HG03558 (cell line): ENCODE data around the gene ZNF804B.

Experiments used
- ATAC-seq: cut with Tn5 transposase; IDR thresholded peaks from one replicate; pipeline ENCODE4 v1.9.1; 2021; ENCODE audit warnings: moderate number of reproducible peaks; ENCODE audit not compliant: unreplicated experiment; ENCODE audit errors: extremely low read depth

ZNF804B gene

GRCh38 chr7:88951826-88952225, 192.3 kb downstream of the ZNF804B start:
- ATAC-seq: no peak

- no peak for ATAC-seq
Observed at GRCh38 chr7:88964418-88964817, 204.9 kb downstream of the ZNF804B start.

- no peak for ATAC-seq
Observed at GRCh38 chr7:88965371-88965770, 205.9 kb downstream of the ZNF804B start.

GRCh38 chr7:88967432-88967831, 207.9 kb downstream of the ZNF804B start:
- no peak for ATAC-seq

- ATAC-seq: no peak
Observed at GRCh38 chr7:88969167-88969566, 209.7 kb downstream of the ZNF804B start.

DNA sequence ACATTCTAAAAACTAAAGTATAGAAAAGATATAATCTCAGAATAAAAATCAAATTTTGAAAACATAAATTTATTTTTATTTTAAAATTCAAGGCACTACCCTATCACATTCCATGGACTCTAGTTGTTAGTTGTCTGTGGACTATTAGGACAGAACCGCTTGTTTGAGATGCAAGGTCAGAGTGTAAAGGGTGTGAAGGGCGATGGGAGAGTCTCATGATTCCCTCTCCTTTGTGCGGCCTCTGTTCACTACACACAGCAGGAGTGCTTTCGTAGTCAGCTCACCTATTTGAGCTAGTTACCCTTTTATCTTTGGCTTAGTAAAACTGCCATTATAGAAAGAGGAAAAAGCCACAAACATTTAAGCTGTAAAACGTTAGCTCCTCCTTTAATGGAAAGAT, 225.8 kb downstream of the ZNF804B start:
- no peak for ATAC-seq

GRCh38 chr7:89001306-89001705, 241.8 kb downstream of the ZNF804B start:
- ATAC-seq: no peak

DNA sequence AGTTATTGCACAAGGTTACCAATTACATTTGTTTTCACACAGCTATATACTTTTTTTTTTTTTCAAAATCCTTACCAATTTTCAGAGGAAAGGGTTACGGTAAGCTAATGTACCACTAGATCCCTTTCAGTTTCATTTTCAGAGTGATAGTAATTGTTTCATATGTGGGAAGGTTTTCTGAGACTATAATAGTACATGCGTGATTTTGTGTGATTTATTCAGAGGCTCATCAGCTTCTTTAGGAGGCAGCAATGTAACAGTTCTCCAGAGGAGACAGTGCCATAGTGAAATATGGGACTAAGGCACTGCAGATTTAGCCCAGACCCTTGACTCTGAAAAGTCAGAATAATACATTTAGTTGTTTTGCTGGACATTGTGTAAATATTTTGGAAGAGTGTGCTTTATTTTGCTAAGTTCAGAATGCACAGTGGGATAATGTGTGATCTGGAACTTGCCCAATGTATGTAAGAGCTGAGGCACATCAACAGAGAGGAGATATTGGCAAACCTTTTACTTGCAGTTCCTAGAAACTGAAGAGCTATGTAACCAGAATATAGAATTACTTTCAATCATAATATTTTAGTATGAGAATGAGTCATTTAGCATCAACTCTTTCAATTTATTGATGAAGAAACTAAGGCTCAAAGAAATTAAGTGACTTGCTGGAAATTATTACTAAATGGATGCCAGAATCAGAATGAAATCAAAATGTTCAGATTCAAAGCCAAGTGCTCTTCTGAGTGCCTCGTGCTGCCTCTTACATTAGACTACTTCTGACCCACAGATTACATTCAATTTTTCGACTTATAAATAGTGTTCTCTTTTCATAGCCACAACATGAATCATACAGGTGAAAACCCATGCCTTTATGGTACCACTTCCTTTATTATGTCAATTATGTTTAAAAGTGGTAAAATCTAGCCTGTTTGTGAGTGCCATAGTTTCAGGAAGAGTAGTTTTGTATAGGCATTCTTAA, 243.8 kb downstream of the ZNF804B start:
- peak; percentile 84 for ATAC-seq

GRCh38 chr7:89012016-89012415, 252.5 kb downstream of the ZNF804B start:
- no peak for ATAC-seq

GRCh38 chr7:89017695-89018094, 258.2 kb downstream of the ZNF804B start:
- no peak for ATAC-seq

DNA sequence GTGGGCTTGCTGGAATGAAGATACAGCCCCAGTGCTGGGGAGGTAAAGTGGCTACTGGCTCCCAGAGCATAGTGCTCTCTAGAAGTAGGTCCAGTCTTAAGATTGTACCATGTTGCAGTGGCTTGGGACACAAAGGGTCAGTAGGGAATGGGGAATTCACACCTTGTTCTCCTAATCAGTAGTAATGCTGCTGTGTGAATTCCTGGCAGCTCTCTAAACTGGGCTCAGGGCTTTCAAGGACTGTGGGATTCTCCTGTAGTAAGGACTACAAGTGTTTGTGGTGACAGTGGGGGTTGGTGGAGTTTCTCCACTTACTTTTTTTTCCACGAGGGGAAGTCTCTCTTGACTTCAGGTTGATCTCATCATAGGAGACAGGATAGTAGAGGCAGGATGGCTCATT, 262.2 kb downstream of the ZNF804B start:
- no peak for ATAC-seq

- ATAC-seq: no peak
Observed at GRCh38 chr7:89023206-89023605, 263.7 kb downstream of the ZNF804B start.

- ATAC-seq: no peak
Observed at GRCh38 chr7:89023877-89024276, 264.4 kb downstream of the ZNF804B start.

- no peak for ATAC-seq
Observed at GRCh38 chr7:89027781-89028180, 268.3 kb downstream of the ZNF804B start.

DNA sequence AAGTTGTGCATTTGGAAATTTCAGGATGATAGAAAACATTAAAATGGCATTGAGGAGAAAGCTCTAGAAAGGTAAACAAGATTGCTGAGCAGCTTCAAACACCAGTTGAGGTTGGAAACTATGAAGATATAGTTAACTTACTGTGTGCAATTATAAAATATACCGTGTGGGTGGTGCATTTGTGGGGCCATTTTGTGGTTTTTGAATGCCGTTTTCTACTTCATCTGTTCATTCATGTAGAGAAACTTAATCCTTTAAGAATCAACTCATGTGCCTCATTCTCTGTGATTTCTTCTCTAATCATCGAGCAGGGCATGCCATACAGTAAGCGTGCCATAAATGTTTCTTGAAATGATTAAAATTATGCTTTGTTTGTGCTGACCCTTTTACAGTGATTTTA, 268.8 kb downstream of the ZNF804B start:
- no peak for ATAC-seq

DNA sequence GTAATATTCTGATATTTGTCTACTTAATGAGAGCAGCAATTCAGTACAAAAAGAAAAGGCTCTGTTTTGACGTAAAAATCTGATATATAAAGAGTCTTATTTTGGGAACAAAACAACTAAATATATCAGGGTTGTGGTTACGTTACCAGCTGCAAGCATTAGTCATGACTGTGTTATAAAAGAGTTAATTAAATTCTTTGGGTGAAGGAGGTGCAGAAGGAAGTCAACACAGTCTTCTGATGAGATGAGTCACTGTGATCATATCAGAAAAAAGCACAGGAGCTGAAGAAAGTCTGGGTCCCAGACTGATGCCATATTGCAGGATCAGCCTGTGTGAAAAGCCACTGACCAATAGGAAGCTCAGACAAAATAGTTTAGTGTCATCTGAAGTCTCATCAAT, 270.4 kb downstream of the ZNF804B start:
- no peak for ATAC-seq

- ATAC-seq: no peak
Observed at GRCh38 chr7:89041240-89041639, 281.7 kb downstream of the ZNF804B start.

DNA sequence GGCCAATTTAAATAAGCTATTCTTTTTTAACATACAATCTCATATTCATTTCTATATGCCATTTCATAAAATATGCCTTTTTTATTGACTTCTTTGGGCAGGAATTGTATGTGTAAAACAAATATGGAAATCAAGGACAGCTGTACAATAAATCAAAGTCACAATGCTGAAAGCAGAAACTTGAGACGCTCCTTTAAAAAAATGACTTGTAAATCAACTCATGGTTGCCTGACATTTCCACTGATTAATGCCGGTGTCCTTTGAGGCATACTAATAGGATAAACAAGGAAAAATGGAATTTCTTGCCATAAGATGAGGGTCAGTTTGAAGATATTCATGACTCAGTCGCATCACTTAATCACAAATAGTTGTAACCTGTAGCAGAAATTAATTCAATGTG, 283.4 kb downstream of the ZNF804B start:
- no peak for ATAC-seq

GRCh38 chr7:89049043-89049442, 289.5 kb downstream of the ZNF804B start:
- no peak for ATAC-seq

DNA sequence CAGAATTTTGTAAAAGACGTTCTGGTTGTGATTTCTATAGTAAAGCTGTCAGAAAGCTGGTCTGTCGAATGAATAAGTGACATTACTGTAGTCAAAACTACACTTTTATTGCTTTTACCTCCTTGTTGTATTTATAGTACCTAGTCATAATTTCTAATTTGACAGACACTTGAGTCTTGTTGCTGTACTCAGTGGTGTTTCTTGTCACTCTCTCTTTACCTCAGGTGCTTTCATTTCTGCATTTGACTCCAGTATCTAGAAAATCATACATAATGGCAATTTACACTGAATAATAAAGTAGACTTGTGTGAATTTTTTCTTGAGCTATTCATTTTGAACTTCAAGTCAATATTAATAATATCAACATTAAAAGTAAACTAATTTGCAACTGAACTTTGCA, 293.6 kb downstream of the ZNF804B start:
- ATAC-seq: no peak

DNA sequence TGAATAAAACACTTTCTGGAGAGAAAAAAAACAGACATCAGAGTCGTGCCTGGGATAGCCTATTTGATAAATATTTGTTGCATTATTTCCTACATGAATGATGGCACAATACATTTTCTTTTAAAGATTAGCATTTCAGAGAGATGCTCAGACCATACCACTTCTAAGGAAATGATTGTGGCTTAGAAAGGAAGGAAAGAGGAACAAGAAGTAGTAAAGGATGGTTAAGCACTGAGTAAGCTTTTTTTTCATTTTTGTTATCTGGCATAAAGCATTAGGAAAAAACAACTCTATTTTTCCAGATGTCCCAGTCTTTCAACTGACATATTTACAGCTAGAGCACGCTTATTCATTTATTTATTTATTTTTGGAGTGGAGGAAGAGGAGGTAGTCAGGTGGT, 294.9 kb downstream of the ZNF804B start:
- no peak for ATAC-seq

DNA sequence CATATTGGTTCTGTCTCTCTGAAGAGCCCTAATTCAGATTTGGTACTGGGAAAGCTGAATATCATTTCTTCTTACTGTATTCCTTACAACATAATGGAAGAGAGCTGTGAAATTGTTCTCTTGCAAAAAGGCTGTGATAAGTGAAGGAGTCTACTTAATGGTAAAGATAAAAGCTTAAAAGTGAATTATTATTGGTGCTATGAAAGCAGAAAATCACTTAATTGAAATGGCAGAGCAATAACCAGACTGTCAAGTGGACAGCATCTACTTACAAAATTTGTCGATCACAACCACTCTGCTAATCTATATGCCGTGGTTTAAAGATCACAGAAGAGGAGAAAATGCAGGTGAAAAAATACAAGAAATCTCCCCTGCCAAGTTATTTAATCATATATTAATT, 300.7 kb downstream of the ZNF804B start:
- ATAC-seq: no peak
